Stimulated activated CD4-positive, alpha-beta T cell treated with anti-CD3 and anti-CD28 coated beads, Interleukin-15, amount 100 ng/mL, for 1 hour (primary cell): Measurements from ENCODE around the gene TNPO2.
A peak's percentile ranks its signal among the peaks of the same experiment; 100 is the strongest.

Experiments
- DNase-seq, 2 donors: peaks; one replicate each; pipeline ENCODE4 v3.0.0-alpha.2; 2020; ENCODE audit warnings: low read depth in 1 of 2, low spot score in 1 of 2

TNPO2 gene

DNA sequence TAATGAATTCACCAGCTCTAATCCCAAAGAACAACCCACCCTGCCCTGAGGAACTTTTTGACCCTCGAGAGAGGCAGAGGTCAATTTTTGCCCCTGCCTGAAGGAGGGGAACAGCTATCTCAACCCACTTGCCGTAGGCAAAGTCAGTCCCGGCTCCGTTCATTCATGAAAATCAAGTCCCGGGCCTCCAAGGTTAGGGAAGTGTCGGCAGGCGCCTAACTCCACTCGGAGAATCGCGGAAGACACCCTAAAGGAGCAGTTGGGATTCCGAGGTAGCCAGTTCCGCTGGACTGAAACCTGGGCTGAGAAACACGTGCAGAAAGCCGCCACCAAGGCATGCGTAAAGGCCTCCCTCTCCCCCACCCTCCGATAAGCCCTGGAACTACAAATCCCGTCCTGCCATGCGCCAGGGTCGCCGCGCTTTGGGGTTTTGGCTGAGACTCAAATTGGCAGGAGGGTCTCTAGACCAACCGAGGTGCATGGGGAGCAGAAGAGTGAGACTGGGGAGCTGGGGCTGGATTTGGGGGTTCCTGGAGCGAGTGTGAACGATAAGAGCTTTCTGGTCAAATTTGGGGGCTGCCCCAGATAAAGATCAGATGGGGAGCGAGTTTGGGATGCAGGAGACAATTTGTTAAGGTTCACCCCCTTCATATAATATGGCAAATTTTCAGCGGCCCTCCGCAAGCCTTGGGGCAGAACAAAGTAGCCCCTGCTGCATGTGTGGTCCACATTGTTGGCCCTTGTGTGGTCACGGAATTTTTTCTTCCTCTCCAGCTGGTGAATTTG lies at the start of gene TNPO2:
TNPO2 (minus strand) TSS at position 292 of the 786 bp plus-strand sequence. CDS start 2,955 bp downstream, outside the sequence.
- peak; percentile 38 to 56 for DNase-seq

GRCh38 chr19:12772323-12772722 lies 48.6 kb upstream of the TNPO2 start:
- DNase-seq, result no peak

DNA sequence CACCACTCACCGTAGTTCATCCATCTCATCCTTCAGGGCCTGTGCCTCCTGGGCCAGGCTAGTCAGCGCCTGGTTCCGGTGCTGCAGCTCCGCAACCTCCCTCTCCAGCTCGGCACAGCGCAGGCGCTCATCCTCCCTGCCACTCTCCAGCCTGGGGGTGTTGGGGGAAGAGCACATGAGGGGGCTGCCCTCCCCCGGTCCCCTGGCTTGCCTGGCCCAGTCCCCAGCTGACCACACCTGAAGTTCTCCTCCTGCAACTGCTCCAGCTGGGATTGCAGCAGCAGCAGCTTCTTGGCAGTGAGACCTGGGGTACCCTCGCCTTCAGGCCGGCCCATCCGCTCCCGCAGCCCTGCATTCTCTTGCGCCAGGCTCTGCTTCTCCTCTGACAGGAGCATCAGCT lies 47.2 kb upstream of the TNPO2 start:
- DNase-seq, result no peak

- no peak for DNase-seq
These were observed 46.0 kb upstream of the TNPO2 start for GRCh38 chr19:12769689-12770088.

- DNase-seq, result no peak
These were observed 43.9 kb upstream of the TNPO2 start for GRCh38 chr19:12767666-12768065.

GRCh38 chr19:12767150-12767549 lies 43.4 kb upstream of the TNPO2 start:
- DNase-seq, result no peak

DNA sequence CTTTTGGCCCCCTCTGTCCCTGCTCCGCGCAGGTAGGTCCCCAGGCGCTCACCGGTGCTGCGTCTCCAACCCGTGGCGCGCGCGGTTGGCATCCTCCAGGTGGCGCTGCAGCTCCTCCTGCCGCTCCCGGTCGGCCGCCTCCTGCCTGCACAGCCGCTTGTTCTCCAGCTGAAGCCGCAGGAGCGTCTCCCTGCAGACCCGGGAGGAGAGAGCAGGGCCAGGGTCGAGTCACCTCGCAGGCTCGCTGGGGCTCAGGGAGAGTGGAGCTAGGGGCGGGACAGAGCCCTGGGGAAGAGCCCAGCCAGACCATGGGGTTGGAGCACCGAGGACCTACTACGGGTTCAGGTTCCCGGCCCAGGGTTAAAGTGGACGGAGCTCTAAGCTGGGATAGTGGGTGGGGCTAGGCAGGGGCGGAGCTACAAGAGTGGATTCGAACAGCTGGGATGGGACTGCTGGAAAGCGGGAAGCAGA lies 42.4 kb upstream of the TNPO2 start:
- peak in 1 of 2 donors; percentile 66 for DNase-seq

GRCh38 chr19:12764698-12765097 lies 41.0 kb upstream of the TNPO2 start:
- DNase-seq, result no peak

- DNase-seq, result no peak
These were observed 39.4 kb upstream of the TNPO2 start for GRCh38 chr19:12763100-12763499.

GRCh38 chr19:12759686-12760085 lies 36.0 kb upstream of the TNPO2 start:
- no peak for DNase-seq

DNA sequence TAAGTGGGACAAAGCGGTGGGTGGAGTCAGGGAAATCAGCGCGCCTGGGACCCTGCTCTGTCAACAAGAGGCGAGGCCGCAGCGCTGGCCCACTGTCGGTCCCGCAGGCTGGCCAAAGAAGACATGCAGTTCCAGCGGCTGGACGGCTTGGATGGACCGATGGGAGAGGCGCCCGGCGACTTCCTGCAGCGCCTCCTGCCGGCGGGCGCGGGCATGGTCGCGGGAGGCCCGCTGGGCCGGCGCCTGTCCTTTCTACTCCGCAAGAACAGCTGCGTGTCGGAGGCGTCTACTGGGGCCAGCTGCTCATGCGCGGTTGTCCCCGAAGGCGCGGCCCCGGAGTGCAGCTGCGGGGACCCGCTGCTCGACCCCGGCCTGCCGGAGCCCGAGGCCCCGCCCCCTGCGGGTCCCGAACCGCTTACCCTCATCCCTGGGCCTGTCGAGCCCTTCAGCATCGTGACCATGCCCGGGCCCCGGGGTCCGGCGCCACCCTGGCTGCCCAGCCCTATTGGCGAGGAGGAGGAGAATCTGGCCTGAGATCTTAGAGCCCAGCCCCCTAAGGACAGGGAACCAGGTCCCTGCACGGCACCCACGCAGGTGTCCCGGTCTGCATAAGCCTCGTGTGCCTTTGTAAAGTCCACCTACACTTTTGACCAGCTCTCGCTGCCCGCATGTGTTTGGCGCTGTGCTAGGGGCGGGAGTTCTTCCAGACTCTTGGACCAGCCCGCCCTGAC lies 34.0 kb upstream of the TNPO2 start:
- peak; percentile 43 to 59 for DNase-seq

- no peak for DNase-seq
These were observed 32.6 kb upstream of the TNPO2 start for GRCh38 chr19:12756150-12756883.

DNA sequence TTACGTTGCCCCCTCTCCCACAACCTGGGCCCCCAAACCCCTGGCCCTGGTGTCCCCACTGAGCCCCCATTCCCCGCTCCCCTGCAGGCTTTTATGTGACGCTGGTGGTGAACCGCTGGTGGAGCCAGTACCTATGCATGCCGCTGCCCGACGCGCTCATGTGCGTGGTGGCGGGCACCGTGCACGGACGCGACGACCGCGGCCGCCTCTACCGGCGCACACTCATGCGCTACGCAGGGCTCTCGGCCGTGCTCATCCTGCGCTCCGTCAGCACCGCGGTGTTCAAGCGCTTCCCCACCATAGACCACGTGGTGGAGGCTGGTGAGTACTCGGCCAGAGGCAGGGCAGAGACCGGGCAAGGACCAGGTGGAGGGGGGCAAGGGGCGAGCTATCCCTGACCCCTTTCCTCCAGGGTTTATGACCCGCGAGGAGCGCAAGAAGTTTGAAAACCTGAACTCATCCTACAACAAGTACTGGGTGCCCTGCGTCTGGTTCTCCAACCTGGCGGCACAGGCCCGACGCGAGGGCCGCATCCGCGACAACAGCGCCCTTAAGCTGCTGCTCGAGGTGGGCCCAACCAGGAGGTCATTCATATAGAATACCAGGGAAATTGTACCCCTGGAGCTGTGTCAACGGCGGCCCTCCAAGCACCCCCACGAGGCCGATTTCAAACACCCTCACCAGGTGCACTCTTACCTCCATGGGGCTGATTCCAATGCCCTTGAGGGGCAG lies 30.9 kb upstream of the TNPO2 start:
- DNase-seq, result no peak

- DNase-seq, result no peak
These were observed 28.5 kb upstream of the TNPO2 start for GRCh38 chr19:12752056-12752781.

DNA sequence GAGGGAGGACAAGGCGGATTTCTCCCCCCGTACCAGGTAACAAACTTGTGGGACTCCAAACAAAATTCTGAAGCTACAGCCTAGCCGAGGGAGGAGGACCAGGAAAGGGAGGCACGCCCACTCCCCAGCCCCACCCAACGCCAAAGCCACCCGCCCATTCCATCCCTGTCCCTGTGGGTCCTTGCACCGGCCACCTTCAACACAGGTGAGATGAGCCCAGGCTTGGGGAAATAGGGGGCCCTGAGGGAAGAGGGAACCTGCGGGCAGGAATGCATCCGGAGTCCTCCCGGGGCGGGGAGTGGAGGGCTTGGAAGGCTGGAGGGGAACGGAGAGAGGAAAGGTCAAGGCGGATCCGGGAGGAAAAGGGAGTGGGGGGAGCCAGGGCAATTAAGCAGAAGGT lies 27.9 kb upstream of the TNPO2 start, which contains the start of gene BEST2:
BEST2 (plus strand) TSS at position 157 of the 400 bp plus-strand sequence. CDS start 802 bp downstream, outside the sequence.
- no peak for DNase-seq

DNA sequence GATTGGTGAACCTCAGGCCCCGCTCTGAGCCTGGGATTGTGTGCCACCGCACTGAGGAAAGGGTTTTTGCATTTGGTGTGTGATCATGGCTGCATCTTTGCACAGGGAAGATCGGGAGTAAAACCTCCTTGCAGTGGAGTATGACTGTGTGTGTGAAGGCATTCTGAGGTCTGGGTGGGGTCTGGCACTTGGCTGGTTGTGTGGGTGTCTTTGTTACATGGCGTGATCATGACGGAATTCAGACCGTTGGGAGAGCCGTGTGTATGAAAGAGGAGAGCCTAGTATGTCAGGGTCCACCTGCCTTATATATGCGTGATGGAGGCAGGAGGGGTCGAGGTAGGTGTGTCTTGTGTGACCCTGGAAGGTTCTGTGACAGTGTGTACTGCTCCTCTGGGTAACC lies 27.1 kb upstream of the TNPO2 start:
- DNase-seq, result no peak

- DNase-seq, result no peak
These were observed 26.3 kb upstream of the TNPO2 start for GRCh38 chr19:12749938-12750521.

GRCh38 chr19:12748489-12748888 lies 24.8 kb upstream of the TNPO2 start:
- DNase-seq, result no peak

DNA sequence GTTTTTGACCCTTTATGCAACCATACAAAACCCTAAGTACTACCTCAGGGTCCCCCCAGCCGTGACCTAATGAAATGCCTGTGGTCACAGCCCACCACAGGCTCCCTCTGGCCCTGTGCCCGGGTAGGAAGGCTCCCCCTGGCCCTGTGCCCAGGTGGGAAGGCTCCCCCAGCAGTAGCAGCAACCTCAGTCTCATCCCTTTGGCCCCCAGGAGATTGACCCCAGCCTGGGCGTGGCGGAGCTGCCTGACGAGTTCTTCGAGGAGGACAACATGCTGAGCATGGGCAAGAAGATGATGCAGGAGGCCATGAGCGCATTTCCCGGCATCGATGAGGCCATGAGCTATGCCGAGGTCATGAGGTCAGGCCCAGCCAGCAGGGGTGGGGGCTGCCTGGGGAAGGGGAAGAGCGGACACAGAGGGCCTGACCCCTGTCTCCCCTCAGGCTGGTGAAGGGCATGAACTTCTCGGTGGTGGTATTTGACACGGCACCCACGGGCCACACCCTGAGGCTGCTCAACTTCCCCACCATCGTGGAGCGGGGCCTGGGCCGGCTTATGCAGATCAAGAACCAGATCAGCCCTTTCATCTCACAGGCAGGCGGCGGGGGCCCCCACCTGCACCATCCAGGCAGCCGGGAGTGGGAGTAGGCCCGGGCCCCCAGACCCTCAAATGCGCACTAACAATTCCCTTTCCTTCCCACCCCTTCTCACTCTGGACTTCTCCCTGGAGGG lies 21.6 kb upstream of the TNPO2 start:
- DNase-seq, result no peak
